HG02885 (cell line): ENCODE data around the gene CCN6.
A peak's percentile ranks its signal among the peaks of the same experiment; 100 is the strongest.
"Not testable (repeated sequence)": the region's sequence is repeated elsewhere in the genome, so short reads cannot be mapped to it uniquely, and the experiment has no call there.

Source experiments
- ATAC-seq: cut with Tn5 transposase; IDR thresholded peaks from one replicate; pipeline ENCODE4 v1.9.1; 2021; ENCODE audit warnings: mild to moderate bottlenecking; ENCODE audit not compliant: unreplicated experiment, poor library complexity

The CCN6 gene

DNA sequence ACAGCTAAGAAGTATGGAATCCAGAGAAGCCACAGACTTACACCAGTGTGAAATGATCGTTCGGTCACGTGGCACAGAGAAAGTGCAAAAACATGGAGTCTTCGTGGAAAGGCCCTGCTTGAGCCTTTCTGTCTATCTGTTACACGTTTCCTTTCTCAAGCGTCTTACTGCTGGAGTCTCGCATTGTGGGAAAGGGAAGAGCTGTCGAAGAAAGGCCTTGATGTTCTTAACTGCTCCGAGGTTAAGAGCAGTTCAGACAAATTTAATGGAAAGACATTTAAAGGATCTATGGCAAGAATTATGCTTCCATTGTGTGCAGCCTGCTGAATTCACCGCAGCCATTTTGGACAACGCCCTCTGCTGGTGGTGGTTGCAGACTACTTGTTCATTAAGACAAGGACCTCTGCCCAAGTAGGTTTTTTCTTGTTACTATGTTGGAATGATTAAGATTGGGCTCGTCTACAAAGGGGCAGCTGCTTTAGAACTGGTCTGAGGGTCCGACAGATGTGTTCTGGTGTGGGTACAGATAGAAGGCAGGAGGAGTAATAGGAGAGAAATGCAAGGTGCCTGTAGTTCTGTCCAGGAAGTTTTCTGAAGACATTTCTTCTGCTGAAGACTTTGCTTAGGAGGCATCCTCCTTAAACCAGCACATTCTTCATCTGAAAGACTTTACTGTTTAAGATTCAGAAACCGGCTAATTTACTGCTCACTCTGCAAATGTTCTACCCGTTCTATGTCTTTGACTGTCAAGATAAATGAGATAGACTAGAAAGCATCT lies 24.7 kb upstream of the CCN6 start:
- peak; percentile 70 for ATAC-seq

DNA sequence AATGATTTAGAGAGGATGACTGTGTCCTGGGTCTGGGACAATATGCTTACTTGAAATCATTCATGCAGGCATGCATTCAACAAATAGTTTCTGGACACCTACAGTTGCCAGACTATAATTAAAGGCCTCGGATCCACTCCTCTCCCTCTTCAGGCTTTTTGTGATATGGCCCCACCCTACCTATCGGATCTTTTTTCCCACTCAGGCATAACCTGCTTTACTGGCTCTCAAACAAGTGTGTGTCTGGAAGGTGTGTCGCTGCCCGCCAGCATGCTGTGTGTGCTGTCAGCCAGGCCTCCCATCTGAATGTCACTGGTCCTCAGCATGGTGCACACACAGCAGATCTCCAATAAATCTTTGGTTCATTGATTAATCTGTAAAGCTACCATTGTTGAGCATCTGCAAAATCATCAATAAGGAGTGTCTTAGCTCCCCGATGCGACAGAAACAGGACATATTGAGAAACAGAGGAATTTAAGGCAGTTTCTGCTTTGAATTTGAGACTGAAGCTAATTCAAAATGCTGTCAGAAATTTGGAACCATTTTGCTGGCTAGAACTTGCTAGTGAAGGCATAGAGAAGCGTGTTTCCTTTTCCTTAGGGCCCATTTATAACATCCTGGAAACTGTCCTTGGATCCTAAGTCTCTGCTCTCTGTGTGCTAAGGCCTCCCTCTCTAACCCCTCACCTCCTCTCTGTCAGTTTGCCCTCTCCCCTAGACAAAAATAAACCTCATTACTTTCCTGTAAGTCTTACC lies 23.5 kb upstream of the CCN6 start:
- ATAC-seq = no peak

DNA sequence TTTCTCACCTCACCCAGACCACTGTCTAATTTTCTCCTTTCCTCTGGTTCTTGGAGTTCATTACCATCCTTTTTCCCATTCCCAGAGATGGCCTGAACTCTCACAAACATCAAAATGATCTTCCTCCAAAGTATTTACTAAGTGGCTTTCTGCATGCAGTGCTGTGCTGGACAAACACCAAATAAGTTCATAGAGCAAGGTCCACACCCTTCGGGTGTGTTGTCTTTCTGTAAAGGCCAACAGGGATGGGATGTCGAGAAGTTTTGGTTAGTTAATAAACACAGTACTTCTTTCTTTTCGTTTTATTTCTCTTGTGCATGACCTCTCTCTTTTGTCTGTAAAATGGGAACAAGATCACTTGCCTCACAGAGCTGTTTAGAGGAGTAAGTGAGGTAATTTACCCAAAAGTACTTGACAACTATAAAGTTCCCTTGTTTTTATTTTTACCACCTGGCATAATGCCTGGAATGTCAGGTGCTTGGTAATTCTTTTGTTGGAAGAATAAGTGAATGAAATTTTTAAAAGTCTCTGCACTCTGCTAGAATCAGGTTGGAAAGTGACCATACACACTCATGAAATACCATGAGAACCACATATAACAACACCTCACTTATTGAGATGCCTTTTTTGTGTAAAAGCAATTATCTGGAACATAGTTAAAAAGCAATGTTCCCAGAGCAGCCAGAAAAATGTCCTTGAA lies 22.8 kb upstream of the CCN6 start:
- ATAC-seq = no peak

DNA sequence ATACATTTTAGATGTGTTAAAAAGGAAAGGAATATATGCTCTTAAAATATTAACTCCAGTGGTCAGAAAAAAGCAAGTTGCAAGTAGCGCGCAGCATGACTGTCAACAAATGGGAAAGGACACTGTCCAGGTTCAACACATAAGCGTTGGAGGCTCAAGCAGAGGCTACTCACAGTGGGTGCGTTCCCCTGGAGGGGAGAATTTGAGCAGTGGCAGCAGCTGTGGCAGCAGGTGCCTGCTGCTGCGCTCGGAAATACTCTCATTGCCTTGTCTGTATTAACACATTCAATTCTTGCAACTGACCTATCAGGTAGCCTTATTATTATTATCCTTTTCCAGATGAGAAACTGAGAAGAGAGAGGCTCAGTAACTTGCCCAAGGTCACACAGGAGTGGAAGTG lies 21.9 kb upstream of the CCN6 start:
- no peak for ATAC-seq

DNA sequence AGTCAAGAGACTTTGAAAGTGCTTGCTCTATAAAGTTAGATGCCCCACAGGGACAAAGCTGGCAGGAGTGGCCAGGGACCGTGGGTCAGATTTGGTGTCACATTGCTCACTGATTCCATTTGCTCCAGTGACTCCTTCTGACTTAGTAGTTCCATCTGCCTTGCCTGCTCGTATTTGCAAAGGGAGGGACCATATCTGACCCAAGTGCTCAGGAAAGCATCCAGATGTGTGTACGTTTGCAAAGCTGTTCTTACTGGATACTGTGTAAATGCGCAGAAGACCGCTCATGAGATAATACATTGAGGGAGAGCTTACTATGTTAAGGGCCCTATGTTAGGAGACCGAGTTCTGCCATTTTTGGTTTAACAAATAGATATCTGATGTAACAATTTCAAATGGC lies 21.2 kb upstream of the CCN6 start:
- ATAC-seq = no peak

DNA sequence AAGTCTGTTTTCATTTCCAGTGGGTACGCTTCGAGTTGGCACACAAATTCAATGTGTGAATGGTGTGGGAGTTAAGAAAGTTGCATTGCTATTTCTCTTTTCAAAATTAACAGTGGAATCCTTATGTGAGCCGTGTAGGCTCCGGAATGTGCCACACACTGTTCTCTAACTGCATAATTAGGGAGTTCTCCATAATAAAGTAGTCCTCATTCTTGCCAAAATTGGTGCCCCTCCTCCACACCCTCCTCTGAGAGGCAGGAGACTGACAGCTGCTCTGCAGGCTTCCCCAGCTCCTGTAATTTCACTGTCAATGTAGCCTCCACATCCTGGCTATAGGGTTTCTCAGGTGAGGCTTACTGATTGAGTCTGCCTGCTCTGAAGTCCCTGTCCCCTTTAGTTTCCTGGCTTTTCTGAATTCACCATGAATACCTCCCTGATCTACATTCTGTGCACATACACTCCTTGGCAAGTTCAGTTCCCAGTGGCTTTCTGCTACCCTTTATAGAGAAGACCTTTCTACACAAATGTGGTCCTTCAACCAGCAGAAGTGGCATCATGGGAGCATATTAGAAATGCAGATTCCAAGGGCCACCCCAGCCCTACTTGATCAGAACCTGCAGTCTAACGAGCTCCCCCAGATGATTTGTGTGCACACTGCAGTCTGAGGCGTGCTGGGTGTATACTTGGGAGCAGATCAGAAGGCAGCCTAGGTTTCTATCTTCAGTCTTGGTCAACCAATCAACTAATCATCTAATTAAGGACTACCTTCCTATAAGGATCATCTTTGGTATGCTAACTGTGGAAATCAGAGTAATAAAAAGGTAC lies 19.9 kb upstream of the CCN6 start:
- ATAC-seq = no peak

DNA sequence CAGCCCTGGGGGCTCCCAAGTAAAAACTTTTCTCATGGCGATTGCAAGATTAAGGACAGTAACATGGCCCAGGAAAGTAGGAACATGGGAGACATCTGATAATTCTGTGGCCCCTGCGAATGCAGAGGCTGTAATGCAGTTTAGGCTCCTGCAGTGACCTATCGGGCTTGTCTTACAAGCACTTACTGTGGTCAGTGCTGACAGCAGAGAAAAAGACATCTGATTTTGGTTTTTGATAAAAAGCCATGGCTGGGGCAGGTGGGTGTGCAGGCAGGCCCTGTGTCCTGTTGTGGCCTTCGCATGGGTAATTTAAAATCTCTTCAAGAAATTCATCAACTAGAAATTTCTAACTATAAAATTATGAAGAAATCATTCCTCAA lies 19.3 kb upstream of the CCN6 start:
- no peak for ATAC-seq

DNA sequence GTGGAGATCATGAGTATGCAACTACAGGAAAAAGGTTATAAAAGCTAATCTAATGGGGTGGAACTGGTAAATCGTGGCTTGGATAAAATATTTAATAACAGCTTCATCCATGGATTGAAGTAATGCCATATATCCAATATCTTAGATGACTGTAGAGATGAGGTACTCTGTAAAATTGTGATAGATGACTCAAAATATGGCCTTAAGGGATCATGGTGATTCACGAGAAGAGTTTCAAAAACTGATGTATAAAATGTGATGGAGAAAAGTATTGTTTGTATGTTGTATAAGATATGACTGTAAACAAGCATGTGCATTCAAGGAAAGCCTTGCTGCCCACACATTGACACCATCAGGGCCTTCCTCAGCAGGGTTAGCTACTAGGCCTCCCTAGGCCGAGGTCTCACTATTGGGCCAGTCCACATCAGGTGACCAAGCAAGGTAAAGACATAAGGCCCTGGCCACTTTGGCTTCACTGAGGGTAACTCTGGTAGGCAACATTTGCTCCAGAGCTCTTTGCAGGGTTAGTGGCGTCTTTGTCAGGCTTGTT lies 17.7 kb upstream of the CCN6 start:
- no peak for ATAC-seq

DNA sequence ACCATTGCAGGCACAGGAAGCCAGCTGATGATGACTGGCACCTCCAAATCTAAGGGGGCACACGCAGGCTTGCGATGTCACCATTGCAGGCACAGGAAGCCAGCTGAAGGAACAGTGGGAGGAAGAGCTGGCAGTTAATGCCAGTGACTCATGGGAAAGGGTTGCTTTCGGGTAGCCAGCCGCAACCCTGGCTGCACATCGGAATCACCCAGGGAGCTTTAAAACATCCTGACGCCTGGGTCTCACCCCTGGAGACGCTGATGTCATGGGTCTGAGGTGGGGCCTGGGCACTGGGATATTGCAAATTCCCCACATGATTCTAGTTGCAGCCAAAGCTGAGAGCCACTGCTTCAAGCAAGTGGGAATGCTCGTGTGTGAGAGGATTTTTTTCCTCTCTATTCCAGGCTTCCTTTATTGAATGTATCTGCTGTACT lies 16.1 kb upstream of the CCN6 start:
- no peak for ATAC-seq

DNA sequence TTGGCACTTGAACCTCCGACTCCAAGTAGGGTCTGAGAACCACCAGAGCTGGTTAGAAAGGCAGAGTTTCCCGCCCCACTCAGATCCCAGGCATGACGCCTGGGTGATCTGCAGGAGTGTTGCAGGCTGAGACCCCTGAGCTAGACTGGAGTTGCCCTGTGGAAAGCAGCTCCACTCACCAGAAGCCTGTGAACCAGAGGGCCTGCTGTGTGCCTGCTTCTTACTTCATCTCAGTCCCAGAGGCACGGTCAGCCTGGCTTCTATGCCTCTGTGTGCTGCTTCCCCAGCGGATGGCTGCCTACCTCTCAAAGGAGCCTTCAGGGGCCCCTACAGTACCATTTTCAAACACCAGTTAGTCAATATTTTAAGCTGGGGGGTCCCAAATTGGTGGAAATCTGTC lies 15.6 kb upstream of the CCN6 start:
- no peak for ATAC-seq

DNA sequence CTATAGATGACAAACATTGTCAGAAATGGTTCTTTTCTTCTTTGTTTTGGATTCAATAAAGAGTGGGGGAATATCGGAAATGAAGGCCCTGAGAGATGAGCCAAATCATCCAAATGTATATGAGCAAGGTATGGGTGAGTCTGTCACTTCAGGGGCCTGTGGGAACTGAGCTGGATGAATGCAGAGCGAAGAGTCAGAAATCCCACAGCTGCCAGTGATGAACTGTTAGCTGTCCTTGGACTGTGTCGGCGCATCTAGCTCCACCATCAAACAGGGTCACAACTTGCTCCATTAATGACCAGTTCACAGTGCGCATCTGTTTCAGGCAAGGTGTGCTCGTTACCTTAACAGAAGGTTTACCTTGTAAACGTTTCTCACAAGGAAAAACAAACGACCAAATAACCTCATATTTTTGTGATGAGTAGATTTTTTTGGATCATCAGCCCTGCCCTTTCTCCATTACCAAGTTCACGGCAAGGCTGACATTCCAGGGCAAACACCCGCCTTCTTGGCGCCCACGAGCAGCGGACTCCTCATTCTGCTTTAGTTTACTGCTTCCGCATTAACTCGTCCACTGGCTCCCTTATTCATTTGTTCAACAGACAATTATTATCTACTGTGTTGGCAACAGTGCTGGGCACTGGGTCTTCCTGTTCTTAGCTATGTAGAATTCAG lies 15.0 kb upstream of the CCN6 start:
- no peak for ATAC-seq

DNA sequence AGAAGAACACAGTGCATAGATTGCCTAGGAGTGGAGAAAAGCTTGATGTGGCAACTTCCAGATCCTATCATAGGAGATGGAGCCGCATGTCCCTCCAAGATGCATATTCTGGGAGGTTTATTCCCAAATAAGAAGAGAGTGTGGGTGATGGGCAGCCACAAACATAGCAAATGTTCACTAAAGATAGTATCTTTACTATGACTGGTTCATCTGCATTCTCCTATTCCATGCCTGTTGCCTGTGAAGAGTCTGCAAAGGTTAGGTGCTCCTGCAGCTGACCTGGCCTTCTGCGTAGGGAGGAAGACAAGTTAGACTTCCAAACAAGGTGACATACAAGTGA lies 14.5 kb upstream of the CCN6 start:
- no peak for ATAC-seq

DNA sequence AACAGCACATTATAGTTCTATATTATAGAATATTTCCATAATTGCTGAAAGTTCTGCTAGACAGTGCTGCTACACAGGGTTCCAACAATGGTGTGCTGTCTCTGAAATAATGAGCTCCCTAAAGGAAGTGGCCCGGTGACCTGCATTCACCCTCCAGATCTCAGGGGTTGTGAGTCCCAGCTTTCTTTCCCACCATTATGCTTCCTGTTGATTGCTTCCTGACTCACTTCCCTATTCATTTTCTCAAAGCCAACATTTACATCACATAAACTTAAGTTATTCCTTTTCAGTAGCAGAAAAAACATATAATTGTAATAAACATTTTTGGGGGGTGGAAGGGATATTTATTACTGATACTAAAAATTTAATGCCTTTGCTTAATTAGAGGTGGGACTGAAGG lies 12.9 kb upstream of the CCN6 start:
- ATAC-seq = no peak

DNA sequence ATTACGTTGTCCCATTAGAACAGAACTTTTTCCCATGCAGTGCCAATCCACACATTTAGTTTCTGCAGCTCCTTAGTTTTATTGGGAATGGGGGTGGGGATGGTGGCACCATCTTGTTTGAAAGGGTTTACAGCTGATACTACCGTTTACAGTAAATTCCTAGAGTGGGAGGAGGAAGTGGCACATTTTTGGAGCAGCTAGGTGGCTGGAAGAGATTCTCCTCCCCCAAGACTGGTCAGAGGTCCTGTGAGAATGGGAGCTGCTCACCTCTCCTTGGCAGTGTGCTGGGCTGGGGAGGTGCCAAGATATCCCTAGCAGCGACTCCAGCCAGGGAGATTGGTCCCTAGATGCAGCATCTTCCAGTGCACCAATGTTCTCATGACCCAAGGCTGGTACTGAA lies 12.4 kb upstream of the CCN6 start:
- ATAC-seq = no peak

DNA sequence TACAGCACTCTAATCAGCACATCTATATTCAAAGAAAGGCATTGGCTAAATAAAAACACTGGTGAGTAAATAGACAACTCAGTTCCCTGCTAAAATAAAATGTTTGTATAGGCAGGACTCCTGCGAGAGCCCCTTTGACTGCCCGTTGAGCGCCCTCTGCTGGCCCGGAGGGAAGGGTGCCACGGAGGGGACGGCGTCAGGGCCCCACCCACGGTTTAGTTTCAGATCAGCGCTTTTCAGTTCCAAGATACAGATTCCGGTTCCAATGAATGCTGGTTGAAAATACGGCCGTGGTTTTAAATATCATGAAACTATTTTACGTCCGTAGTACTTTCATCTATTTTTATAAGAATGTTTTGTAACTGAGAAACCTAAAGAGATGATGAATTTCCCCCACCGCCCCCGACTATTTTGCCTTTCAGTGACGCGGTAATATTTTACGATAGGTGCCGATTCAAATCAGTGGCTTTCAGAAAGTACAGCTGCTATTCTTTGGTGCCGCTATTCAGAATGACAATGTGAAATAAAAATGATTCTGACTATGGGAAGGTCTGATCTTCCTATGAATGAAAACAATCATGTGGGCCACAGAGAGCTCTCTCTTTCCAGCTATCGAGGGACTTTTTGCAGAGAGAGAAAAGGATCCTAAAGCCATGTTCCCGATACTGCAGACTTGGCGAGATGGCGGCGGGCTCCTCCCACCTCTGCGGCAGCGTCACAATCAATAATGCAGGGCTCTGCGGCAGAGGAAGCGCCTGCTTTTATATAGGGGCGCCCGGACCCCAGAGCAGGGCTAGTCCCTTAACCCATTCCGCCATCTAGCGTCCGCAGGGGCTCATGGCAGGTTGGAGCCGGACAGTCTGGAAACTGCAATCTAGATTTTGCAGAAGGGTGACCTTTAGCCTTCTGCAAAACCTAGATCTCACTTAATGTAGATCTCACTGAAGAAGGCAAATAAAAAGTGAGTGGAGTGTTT lies 10.6 kb upstream of the CCN6 start:
- ATAC-seq = peak; percentile 91

DNA sequence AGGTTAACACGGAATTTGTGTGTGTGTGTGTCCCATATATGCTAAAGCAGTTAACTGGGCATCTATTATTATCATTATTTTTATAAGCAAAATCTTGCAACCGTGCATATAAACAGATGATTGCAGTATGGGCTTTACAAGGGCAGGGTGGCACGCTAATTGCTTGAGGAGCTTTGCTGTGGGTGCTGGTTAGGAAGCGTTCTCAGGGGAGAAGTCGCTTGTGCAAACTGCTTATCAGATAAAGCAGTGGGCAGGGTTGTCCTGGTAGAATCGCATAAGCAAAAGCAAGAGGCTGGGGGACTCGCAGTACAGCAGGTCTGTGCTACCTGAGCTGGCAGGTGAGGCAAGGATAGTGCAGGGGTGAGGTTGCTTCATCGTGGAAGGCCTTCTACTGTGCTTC lies 9.7 kb upstream of the CCN6 start:
- no peak for ATAC-seq

DNA sequence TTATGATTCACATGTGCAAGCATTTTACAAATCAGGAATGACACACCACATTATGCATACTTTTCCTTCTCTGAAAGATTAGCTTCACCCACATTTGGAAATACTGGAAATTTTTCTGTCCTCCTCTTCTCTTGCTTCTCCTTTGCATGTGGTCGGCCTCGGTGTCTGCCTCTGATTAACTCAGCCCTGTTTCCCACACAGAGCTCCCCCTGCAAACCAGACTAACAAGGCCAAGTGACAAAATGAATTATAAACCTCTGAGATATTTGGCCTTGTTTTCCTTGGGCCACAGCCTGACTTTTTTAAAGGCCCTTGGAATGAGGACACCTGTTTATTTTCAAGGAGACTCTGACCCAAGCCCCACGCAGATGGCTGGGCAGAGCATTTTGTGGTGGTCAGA lies 9.0 kb upstream of the CCN6 start:
- no peak for ATAC-seq

DNA sequence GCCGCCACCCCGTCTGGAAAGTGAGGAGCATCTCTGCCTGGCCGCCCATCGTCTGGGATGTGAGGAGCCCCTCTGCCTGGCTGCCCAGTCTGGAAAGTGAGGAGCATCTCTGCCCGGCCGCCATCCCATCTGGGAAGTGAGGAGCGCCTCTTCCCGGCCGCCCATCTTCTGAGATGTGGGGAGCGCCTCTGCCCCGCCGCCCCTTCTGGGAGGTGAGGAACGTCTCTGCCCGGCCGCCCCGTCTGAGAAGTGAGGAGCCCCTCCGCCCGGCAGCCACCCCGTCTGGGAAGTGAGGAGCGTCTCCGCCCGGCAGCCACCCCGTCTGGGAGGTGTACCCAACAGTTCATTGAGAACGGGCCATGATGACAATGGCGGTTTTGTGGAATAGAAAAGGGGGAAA lies 6.4 kb upstream of the CCN6 start:
- not testable (repeated sequence) for ATAC-seq
